ENCODE measurements around the gene POLG2. TPM values are rescaled to one million over a fixed set of nuclear protein-coding genes. Genes with fewer than 3 reads are reported as not detected.

The POLG2 gene
- total and polyA plus RNA-seq, 9 of the 15 experiments (the other 6 are each of a cell fraction or from before 2014, with no cell fraction given): 13.4 to 44.8 (median 37.0) TPM

DNA sequence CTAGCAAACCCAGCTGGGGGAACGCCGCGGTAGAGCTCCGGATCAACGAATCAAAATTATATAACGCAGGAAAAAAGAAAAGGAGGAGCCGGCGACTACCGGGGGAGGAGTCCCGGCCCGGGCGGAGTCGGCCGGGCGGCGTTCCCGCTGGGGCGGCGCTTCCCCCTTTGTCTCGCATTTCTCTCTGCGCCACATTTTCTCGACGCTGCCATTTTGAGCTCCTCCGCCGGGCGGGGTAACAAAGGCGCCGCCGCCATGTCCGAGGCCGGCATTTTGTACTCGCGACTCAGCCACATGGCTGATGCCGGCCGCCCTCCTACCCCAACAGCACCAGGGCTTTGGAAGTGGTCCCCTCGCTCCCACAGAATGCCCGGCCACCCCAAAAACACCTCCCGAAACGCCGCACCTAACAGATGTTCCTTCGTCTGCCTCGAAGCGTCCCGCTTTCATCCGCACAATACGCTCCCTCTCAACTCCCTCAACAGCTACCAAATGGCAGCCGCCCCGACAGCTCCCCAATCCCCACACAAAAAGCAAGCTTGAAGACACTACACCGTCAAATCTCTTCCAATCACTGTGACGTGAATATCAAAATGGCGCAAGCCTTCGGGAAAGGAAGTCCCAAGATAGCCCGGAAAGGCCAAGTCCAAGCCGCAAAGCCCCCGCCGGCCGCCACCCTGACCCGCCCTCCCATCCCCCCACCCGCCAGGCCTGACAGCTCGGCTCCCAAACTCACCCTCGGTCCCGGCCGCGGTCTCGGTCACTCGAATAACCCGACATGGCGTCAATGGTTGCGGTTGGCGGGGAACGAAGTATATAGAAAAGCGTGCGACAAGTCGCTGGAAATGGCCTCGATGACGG, 8.7 kb upstream of the POLG2 start (continued):
- TF ChIP-seq MXI1 (IDR thresholded peaks at IDR 0.05; ENCODE audit: low read depth, low read length) (0 out of 2 replicates have a peak, but pooled peaks have one; percentile 26), POLR3G (IDR thresholded peaks at IDR 0.05; ENCODE audit: extremely low read depth, insufficient read length, insufficient replicate concordance) (no peak), TFAM (CRISPR knock-in tag; conservative IDR thresholded peaks at IDR 0.05) (no peak), TRIM28 (IDR thresholded peaks at IDR 0.05) (no peak), CEBPG (CRISPR knock-in tag; IDR thresholded peaks at IDR 0.05) (0 out of 2 replicates have a peak, but pooled peaks have one; percentile 26), CEBPG (tag; conservative IDR thresholded peaks at IDR 0.05 in 1 of 2, IDR thresholded peaks at IDR 0.05 in 1 of 2) (no peak), ZNF696 (CRISPR knock-in tag; conservative IDR thresholded peaks at IDR 0.05) (no peak), ZNF24 (IDR thresholded peaks at IDR 0.05) (no peak), FOS (IDR thresholded peaks at IDR 0.05; ENCODE audit: extremely low read depth, insufficient read length) (no peak), HSF4 (CRISPR knock-in tag; IDR thresholded peaks at IDR 0.05; ENCODE audit: borderline replicate concordance) (no peak), FOXA1 (IDR thresholded peaks at IDR 0.05; ENCODE audit: borderline replicate concordance) (no peak), NBN (IDR thresholded peaks at IDR 0.05; ENCODE audit: low read depth) (no peak), HDAC6 (IDR thresholded peaks at IDR 0.05; ENCODE audit: low read depth, low read length) (no peak)
- TF ChIP-seq, protein P1, sequence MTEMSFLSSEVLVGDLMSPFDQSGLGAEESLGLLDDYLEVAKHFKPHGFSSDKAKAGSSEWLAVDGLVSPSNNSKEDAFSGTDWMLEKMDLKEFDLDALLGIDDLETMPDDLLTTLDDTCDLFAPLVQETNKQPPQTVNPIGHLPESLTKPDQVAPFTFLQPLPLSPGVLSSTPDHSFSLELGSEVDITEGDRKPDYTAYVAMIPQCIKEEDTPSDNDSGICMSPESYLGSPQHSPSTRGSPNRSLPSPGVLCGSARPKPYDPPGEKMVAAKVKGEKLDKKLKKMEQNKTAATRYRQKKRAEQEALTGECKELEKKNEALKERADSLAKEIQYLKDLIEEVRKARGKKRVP (CRISPR knock-in tag; IDR thresholded peaks at IDR 0.05): 0 out of 2 replicates have a peak, but pooled peaks have one; percentile 42
- TF ChIP-seq, protein P2, sequence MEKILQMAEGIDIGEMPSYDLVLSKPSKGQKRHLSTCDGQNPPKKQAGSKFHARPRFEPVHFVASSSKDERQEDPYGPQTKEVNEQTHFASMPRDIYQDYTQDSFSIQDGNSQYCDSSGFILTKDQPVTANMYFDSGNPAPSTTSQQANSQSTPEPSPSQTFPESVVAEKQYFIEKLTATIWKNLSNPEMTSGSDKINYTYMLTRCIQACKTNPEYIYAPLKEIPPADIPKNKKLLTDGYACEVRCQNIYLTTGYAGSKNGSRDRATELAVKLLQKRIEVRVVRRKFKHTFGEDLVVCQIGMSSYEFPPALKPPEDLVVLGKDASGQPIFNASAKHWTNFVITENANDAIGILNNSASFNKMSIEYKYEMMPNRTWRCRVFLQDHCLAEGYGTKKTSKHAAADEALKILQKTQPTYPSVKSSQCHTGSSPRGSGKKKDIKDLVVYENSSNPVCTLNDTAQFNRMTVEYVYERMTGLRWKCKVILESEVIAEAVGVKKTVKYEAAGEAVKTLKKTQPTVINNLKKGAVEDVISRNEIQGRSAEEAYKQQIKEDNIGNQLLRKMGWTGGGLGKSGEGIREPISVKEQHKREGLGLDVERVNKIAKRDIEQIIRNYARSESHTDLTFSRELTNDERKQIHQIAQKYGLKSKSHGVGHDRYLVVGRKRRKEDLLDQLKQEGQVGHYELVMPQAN (IDR thresholded peaks at IDR 0.05; ENCODE audit: borderline replicate concordance): peak; percentile 71
- TF ChIP-seq, protein P3, sequence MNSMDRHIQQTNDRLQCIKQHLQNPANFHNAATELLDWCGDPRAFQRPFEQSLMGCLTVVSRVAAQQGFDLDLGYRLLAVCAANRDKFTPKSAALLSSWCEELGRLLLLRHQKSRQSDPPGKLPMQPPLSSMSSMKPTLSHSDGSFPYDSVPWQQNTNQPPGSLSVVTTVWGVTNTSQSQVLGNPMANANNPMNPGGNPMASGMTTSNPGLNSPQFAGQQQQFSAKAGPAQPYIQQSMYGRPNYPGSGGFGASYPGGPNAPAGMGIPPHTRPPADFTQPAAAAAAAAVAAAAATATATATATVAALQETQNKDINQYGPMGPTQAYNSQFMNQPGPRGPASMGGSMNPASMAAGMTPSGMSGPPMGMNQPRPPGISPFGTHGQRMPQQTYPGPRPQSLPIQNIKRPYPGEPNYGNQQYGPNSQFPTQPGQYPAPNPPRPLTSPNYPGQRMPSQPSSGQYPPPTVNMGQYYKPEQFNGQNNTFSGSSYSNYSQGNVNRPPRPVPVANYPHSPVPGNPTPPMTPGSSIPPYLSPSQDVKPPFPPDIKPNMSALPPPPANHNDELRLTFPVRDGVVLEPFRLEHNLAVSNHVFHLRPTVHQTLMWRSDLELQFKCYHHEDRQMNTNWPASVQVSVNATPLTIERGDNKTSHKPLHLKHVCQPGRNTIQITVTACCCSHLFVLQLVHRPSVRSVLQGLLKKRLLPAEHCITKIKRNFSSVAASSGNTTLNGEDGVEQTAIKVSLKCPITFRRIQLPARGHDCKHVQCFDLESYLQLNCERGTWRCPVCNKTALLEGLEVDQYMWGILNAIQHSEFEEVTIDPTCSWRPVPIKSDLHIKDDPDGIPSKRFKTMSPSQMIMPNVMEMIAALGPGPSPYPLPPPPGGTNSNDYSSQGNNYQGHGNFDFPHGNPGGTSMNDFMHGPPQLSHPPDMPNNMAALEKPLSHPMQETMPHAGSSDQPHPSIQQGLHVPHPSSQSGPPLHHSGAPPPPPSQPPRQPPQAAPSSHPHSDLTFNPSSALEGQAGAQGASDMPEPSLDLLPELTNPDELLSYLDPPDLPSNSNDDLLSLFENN (IDR thresholded peaks at IDR 0.05; ENCODE audit: low read depth in 2 of 2, low read length in 2 of 2): no peak
- TF ChIP-seq, protein P4, sequence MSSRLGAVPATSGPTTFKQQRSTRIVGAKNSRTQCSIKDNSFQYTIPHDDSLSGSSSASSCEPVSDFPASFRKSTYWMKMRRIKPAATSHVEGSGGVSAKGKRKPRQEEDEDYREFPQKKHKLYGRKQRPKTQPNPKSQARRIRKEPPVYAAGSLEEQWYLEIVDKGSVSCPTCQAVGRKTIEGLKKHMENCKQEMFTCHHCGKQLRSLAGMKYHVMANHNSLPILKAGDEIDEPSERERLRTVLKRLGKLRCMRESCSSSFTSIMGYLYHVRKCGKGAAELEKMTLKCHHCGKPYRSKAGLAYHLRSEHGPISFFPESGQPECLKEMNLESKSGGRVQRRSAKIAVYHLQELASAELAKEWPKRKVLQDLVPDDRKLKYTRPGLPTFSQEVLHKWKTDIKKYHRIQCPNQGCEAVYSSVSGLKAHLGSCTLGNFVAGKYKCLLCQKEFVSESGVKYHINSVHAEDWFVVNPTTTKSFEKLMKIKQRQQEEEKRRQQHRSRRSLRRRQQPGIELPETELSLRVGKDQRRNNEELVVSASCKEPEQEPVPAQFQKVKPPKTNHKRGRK (tag; IDR thresholded peaks at IDR 0.05): no peak
